Sigmoid colon (tissue), 3 donors: ENCODE data around the gene RACGAP1.

ENCODE experiments used
- CTCF ChIP-seq, 4 experiments: fragments of 450-650 bp in 3 of 4; fragments of 200-600 bp in 1 of 4; IDR thresholded peaks; one replicate each; pipeline ENCODE4 v1.5.1; 2016 to 2019; ENCODE audit warnings: antibody characterized with exemption in 4 of 4, mild to moderate bottlenecking in 3 of 4, moderate library complexity in 2 of 4
- POLR2A ChIP-seq, 2 donors: fragments of 450-650 bp; IDR thresholded peaks; one replicate each; pipeline ENCODE4 v1.6.1; 2016; ENCODE audit warnings: antibody characterized with exemption in 2 of 2, mild to moderate bottlenecking in 2 of 2, moderate library complexity in 2 of 2

GRCh38 chr12:50050410-50051098, 25.3 kb upstream of the RACGAP1 start:
- no peak for TF ChIP-seq CTCF (IDR thresholded peaks at IDR 0.05)
- TF ChIP-seq POLR2A (IDR thresholded peaks at IDR 0.05) = no peak
